AG04450 (cell line): Measurements from ENCODE around the gene GMPR2. TPM values are rescaled to one million over a fixed set of nuclear protein-coding genes. Genes with fewer than 3 reads are reported as not detected.

Experiments
- CTCF ChIA-PET: fragments of 300-600, 350-600 bp; formaldehyde crosslinking; extraction: SDS; loops from one replicate; lab custom pipeline; 2022; ENCODE audit warnings: antibody characterized with exemption, inconsistent platforms; lab: Charles Lee
- POLR2A ChIA-PET: fragments of 350-600 bp; formaldehyde crosslinking; extraction: SDS; loops from one replicate; lab custom pipeline; 2021; ENCODE audit warnings: antibody characterized with exemption, inconsistent platforms; lab: Yijun Ruan, JAX
- DNase-seq: peaks from one replicate; pipeline ENCODE4 v3.0.0-alpha.2; 2011; ENCODE audit warnings: low read depth, low spot score
- H3K27ac ChIP-seq: one replicate; pipeline ENCODE4 v1.5.1; 2012; ENCODE audit warnings: low read depth, low read length, control low read depth
- H3K27me3 ChIP-seq: one replicate; pipeline ENCODE4 v1.6.0; 2012; ENCODE audit warnings: low read length; ENCODE audit not compliant: control insufficient read depth, insufficient read depth
- H3K4me3 ChIP-seq: 2 replicates; pipeline ENCODE4 v1.5.1; 2011; ENCODE audit warnings: mild to moderate bottlenecking, low read depth, low read length, control low read depth
- H3K9me3 ChIP-seq: 2 replicates; pipeline ENCODE4 v1.5.1; 2012; ENCODE audit warnings: low read length; ENCODE audit not compliant: control insufficient read depth, insufficient read depth
- polyA plus RNA-seq: library from polyadenylated mRNA; depleted of rRNA; stranded (reverse); fragments of >200 nt; gene quantifications from 2 replicates; pipeline ENCODE4 v1.2.3, GENCODE V29; 2011
- TF ChIP-seq, protein P1 (sequence below): IDR thresholded peaks from 2 replicates; pipeline ENCODE4 v1.5.1; 2011; ENCODE audit warnings: low read depth, low read length, control low read depth, inconsistent platforms

The GMPR2 gene
- polyA plus RNA-seq, 1 experiment: 89.2 TPM

DNA sequence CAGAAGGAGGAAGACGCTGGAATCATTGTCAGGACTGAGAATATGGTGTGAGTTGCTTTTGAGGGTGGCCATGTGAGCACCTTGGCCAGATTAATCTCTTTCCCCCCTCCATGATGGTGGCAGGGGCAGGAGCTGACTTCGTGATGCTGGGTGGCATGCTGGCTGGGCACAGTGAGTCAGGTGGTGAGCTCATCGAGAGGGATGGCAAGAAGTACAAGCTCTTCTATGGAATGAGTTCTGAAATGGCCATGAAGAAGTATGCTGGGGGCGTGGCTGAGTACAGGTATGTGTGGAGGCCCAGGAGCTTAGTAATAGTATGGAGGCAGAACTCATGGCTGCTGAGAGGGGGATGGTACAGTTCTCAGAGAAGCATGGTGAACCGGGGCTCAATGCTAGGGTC, 5.4 kb downstream of the GMPR2 start:
- DNase-seq: no peak
- Histone ChIP-seq H3K4me3 (no peak overlapping the region), H3K27me3 (no peaks in the 10 kb centered on the region), H3K9me3 (no peaks in the 10 kb centered on the region), H3K27ac (no peak overlapping the region)
- POLR2A ChIA-PET: no interaction called here
- CTCF ChIA-PET: interaction anchor here (1.0 to 1.2 kb wide), 4 partner anchors 8 to 95 kb away, joined by 3 to 5 read pairs (median 4); no protein-coding TSS in a partner anchor
- TF ChIP-seq, protein P1, sequence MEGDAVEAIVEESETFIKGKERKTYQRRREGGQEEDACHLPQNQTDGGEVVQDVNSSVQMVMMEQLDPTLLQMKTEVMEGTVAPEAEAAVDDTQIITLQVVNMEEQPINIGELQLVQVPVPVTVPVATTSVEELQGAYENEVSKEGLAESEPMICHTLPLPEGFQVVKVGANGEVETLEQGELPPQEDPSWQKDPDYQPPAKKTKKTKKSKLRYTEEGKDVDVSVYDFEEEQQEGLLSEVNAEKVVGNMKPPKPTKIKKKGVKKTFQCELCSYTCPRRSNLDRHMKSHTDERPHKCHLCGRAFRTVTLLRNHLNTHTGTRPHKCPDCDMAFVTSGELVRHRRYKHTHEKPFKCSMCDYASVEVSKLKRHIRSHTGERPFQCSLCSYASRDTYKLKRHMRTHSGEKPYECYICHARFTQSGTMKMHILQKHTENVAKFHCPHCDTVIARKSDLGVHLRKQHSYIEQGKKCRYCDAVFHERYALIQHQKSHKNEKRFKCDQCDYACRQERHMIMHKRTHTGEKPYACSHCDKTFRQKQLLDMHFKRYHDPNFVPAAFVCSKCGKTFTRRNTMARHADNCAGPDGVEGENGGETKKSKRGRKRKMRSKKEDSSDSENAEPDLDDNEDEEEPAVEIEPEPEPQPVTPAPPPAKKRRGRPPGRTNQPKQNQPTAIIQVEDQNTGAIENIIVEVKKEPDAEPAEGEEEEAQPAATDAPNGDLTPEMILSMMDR: no peak

DNA sequence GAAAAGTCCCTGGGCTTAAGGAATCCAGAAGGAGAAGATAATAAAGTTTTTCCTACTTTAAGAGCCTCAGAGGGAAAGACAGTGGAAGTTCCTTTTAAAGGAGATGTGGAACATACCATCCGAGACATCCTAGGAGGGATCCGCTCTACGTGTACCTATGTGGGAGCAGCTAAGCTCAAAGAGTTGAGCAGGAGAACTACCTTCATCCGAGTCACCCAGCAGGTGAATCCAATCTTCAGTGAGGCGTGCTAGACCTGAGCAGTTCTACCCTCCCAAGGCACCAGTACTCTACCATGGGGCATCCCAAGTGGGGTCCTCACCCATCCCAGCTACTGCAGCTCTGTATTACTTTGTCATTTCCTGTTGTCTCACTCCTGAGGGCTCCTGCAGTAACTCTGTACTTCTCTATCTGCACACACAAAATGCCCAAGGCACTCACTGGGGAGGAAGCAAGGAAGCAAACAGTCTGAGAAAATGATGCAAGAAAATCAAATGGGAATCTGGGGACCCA, 5.9 kb downstream of the GMPR2 start:
- Histone ChIP-seq H3K27ac (no peak overlapping the region), H3K9me3 (no peaks in the 10 kb centered on the region), H3K4me3 (no peak overlapping the region), H3K27me3 (no peaks in the 10 kb centered on the region)
- POLR2A ChIA-PET: no interaction called here
- TF ChIP-seq, protein P1: no peak
- CTCF ChIA-PET: interaction anchor here (1.0 to 1.2 kb wide), 4 partner anchors 8 to 95 kb away, joined by 3 to 5 read pairs (median 4); no protein-coding TSS in a partner anchor
- no peak for DNase-seq

DNA sequence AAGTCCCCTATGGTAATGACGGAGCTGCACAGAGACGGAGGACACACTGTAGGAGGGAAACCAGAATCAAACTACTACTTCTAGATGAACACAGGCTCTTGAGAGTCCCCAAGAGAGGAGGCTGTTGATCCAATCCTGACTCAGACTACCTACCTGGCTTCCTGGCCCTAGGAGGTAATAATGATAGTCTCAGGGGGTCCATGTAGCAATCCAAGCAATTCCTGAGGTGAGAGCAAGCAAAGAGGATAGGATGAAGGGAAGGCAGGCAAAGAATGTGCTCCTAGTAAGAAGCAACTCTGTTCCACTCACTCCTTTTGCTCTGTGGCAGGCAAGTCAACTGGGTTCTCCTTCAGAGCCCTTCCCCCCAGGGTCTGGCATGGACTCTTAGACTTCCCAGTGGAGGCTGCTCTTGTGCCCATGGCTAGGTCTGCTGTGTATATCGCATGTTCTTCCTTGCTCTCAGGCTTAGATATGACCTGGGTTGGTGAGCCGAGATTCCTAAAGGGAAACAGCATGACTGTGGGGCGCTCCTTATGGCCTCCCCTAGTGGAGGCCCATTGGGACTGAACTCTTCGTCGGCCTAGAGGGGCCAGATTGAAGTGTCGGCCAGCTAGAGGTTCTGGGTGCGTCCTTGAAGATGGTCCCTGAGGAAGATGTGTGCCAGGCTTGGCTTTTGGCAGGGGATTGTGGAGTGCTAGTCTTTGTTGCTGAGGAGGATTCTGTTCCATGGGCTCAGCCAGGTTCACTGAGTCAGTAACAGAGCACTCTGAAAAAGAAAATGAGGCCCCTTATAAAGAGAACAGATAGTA, 7.6 kb downstream of the GMPR2 start:
- ChIA-PET CTCF (interaction anchor here (1.0 to 5.6 kb wide), 3 partner anchors 57 to 79 kb away, joined by 4 to 84 read pairs (median 5); partner anchors contain the start of genes DHRS1, IRF9 and NOP9), POLR2A (no interaction called here)
- H3K27me3 ChIP-seq: no peaks in the 10 kb centered on the region
- TF ChIP-seq, protein P1: no peak
- DNase-seq: no peak
- H3K27ac ChIP-seq: no peak overlapping the region
- no peak overlapping the region for H3K4me3 ChIP-seq
- no peaks in the 10 kb centered on the region for H3K9me3 ChIP-seq

DNA sequence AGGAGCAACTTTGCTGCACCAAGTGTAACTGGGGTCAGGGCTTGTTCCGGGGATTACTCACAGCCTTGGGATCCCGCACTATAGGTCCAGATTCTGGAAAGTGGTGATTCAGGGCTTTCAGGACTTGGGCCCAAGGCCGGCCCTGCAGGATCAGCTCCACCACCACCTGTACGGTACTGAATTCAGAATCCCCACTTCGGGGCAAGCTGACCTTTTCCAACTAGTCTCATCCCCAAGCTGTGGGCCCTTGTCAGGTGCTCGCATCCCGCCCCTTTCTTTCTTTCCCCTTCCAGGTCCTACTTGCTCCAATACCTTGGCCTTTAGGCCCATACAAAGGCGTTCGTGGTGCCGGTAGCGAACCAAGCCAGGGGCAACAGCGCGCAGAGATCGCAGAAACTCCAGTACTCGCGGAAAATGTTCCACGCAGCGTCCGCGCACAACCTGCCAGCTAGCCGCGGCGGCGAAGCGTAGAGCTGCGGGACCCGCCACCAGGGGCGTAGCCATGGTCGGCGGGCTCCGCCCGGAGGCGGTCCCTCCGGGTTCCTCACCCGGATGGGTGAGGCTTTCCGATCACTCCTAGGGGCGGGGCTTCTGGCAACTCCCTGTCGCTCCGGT, 9.2 kb downstream of the GMPR2 start:
- Histone ChIP-seq H3K27me3 (no peaks in the 10 kb centered on the region), H3K4me3 (peak overlapping the region; percentile 92), H3K9me3 (no peaks in the 10 kb centered on the region), H3K27ac (peak overlapping the region; percentile 99)
- TF ChIP-seq, protein P1: peak; percentile 55
- ChIA-PET POLR2A (interaction anchor here (0.6 to 2.2 kb wide), 22 partner anchors 9 to 184 kb away, joined by 3 to 50 read pairs (median 6); partner anchors contain the start of genes CHMP4A, CIDEB, DCAF11 and DHRS1), CTCF (interaction anchor here (0.6 to 5.6 kb wide), 24 partner anchors 10 to 1620 kb away, joined by 3 to 84 read pairs (median 4); partner anchors contain the start of genes CIDEB, DHRS1, IRF9 and NOP9)
- peak; percentile 72 for DNase-seq
